CD4-positive, CD25-positive, alpha-beta regulatory T cell (primary cell): ENCODE measurements around the gene FAM72A. TPM values are rescaled to one million over a fixed set of nuclear protein-coding genes. Genes with fewer than 3 reads are reported as not detected.

ENCODE experiments used
- polyA plus RNA-seq, 4 donors: library from polyadenylated mRNA; unstranded; fragments of 300-500 nt; fragmentation: Illumina TruSeq; gene quantifications; one replicate each; pipeline ENCODE4 v1.2.3, GENCODE V29; 2021
- total RNA-seq: library from RNA; stranded (reverse); gene quantifications from one replicate; pipeline ENCODE4 v1.2.3, GENCODE V29; 2022

FAM72A gene
- total and polyA plus RNA-seq, 5 donors from 2014 or later: 0.59 to 3.6 (median 2.2) TPM

Other genes with a start within 250 kb of the FAM72A start
- gene RAB7B, start 199.4 kb downstream of the FAM72A start, total RNA-seq: not detected
- gene RAB7B, start 199.4 kb downstream of the FAM72A start, polyA plus RNA-seq: not detected
- not detected for gene CTSE, start 178.9 kb downstream of the FAM72A start, total RNA-seq
- not detected for gene CTSE, start 178.9 kb downstream of the FAM72A start, polyA plus RNA-seq
- not detected for gene RHEX, start 149.7 kb downstream of the FAM72A start, total RNA-seq
- gene RHEX, start 149.7 kb downstream of the FAM72A start, polyA plus RNA-seq: not detected
- not detected for gene AVPR1B, start 85.5 kb downstream of the FAM72A start, total RNA-seq
- not detected for gene AVPR1B, start 85.5 kb downstream of the FAM72A start, polyA plus RNA-seq
- gene SRGAP2, start 702 bp upstream of the FAM72A start, total RNA-seq: 89.5 TPM
- 10 to 100 TPM in 3 of 4 donors, 1 to 10 TPM in 1; 9.2 to 17.8 (median 14.1) TPM for gene SRGAP2, start 702 bp upstream of the FAM72A start, polyA plus RNA-seq